A549 (cell line): Measurements from ENCODE around the gene MGRN1. TPM values are rescaled to one million over a fixed set of nuclear protein-coding genes. Genes with fewer than 3 reads are reported as not detected.
A peak's percentile ranks its signal among the peaks of the same experiment; 100 is the strongest.

Experiments used
- ATAC-seq, 2 experiments: fragments of 200-7000 bp in 1 of 2; fragments of >200 bp in 1 of 2; cut with Nextera tagmentation in 1 of 2; cut with Tn5 transposase in 1 of 2; 3 replicates each; pipeline versions ENCODE4 v1.8.0 to v1.9.1; 2018 to 2020; ENCODE audit warnings: mild to moderate bottlenecking in 1 of 2, moderate library complexity in 1 of 2
- CTCF ChIA-PET: fragments of 300-600 bp; sonication (Branson Sonifier 250); formaldehyde crosslinking; extraction: SDS; loops from one replicate; lab custom pipeline; 2021; ENCODE audit warnings: antibody characterized with exemption, inconsistent platforms; lab: Yijun Ruan, JAX
- POLR2A ChIA-PET: fragments of 350-600 bp; formaldehyde crosslinking; extraction: SDS; loops from one replicate; lab custom pipeline; 2021; ENCODE audit warnings: antibody characterized with exemption, inconsistent platforms; lab: Yijun Ruan, JAX
- DNase-seq, 2 experiments: peaks; one replicate each; pipeline versions ENCODE4 v3.0.0 to v3.0.0-alpha.2; 2011 to 2016; ENCODE audit warnings: low read depth in 1 of 2, low spot score in 1 of 2
- FAIRE-seq: peaks from 2 replicates; lab custom pipeline; 2011; peaks lifted over from hg19 to GRCh38; lab: Jason Lieb, UNC
- H3K27ac ChIP-seq, 2 experiments: fragments of >200 bp; sonication (Bioruptor Twin); formaldehyde crosslinking; 3 replicates each; pipeline ENCODE4 v1.5.1; 2016 to 2017
- H3K4me1 ChIP-seq: fragments of >200 bp; sonication (Bioruptor Twin); formaldehyde crosslinking; 3 replicates; pipeline ENCODE4 v1.6.1; 2016
- H3K4me2 ChIP-seq: fragments of >200 bp; sonication (Bioruptor Twin); formaldehyde crosslinking; 3 replicates; pipeline ENCODE4 v1.6.1; 2016
- H3K4me3 ChIP-seq: fragments of >200 bp; sonication (Bioruptor Twin); formaldehyde crosslinking; 3 replicates; pipeline ENCODE4 v1.5.1; 2016
- H3K9me3 ChIP-seq: fragments of >200 bp; sonication (Bioruptor Twin); formaldehyde crosslinking; 3 replicates; pipeline ENCODE4 v1.6.1; 2016
- CBX8 ChIP-seq: fragments of 200-600 bp; sonication (generic); IDR thresholded peaks from 2 replicates; pipeline ENCODE4 v1.6.1; 2016
- CTCF ChIP-seq: fragments of >200 bp; sonication (Bioruptor Twin); formaldehyde crosslinking; IDR thresholded peaks from 3 replicates; pipeline ENCODE4 v1.5.1; 2016
- EHF ChIP-seq: fragments of 250-450 bp; sonication (Bioruptor Pico); IDR thresholded peaks from 2 replicates; pipeline ENCODE4 v1.5.0; 2020; ENCODE audit warnings: mild to moderate bottlenecking
- FOXS1 ChIP-seq: fragments of 250-450 bp; sonication (Bioruptor Pico); IDR thresholded peaks from 2 replicates; pipeline ENCODE4 v1.5.0; 2020; ENCODE audit warnings: mild to moderate bottlenecking, moderate library complexity
- JUNB ChIP-seq: fragments of >200 bp; sonication (Bioruptor Twin); formaldehyde crosslinking; IDR thresholded peaks from 2 replicates; pipeline ENCODE4 v1.6.1; 2016
- KDM5A ChIP-seq: fragments of 200-600 bp; sonication (generic); IDR thresholded peaks from 2 replicates; pipeline ENCODE4 v1.6.1; 2016; ENCODE audit warnings: antibody characterized with exemption, mild to moderate bottlenecking
- POLR2AphosphoS2 ChIP-seq: conservative IDR thresholded peaks from 2 replicates; pipeline ENCODE4 v1.6.1; 2012; ENCODE audit warnings: low read length, improper control_type of control experiment, inconsistent platforms
- RAD21 ChIP-seq, 2 experiments: fragments of >200 bp in 1 of 2; sonication (Bioruptor Twin) in 1 of 2; formaldehyde crosslinking in 1 of 2; IDR thresholded peaks in 1 of 2; conservative IDR thresholded peaks in 1 of 2; 2 replicates in 1 of 2; 3 replicates in 1 of 2; pipeline ENCODE4 v1.6.1; 2012 to 2018; ENCODE audit warnings: inconsistent platforms in 1 of 2
- REST ChIP-seq: fragments of 200-600 bp; sonication (generic); IDR thresholded peaks from 2 replicates; pipeline ENCODE4 v1.6.1; 2016; ENCODE audit warnings: antibody characterized with exemption, mild to moderate bottlenecking, moderate library complexity
- RFX5 ChIP-seq: fragments of 450-650 bp; IDR thresholded peaks from 2 replicates; pipeline ENCODE4 v1.7.1; 2014; ENCODE audit warnings: antibody characterized with exemption, mild to moderate bottlenecking, moderate library complexity
- RNF2 ChIP-seq: fragments of 200-600 bp; sonication (generic); IDR thresholded peaks from 2 replicates; pipeline ENCODE4 v1.6.1; 2016; ENCODE audit warnings: low read depth, mild to moderate bottlenecking, antibody characterized with exemption, moderate library complexity, borderline replicate concordance
- SMC3 ChIP-seq: fragments of >200 bp; sonication (Bioruptor Twin); formaldehyde crosslinking; IDR thresholded peaks from 3 replicates; pipeline ENCODE4 v1.6.1; 2018; ENCODE audit warnings: inconsistent platforms
- TP53 ChIP-seq: fragments of 250-450 bp; sonication (Bioruptor Pico); IDR thresholded peaks from 2 replicates; pipeline ENCODE4 v1.5.0; 2021; ENCODE audit warnings: mild to moderate bottlenecking, moderate library complexity
- WGBS: methylation state at CpG from one replicate; pipeline ENCODE4 v1.1.6; 2017; ENCODE audit errors: missing lambda C conversion rate; 5-methylcytosine and 5-hydroxymethylcytosine counted together
- polyA plus RNA-seq, 4 experiments: library from polyadenylated mRNA; depleted of rRNA in 3 of 4; stranded (reverse); fragments of >200 nt; fragmentation: RNase III in 1 of 4; extraction: RNeasy Plus Mini Kit Qiagen cat#74134 plus additional on column Dnase treatment in 1 of 4; gene quantifications; 2 replicates in 3 of 4; 3 replicates in 1 of 4; pipeline ENCODE4 v1.2.3, GENCODE V29; 2011 to 2017

Gene MGRN1
- polyA plus RNA-seq, 2 of the 4 experiments (the other 2 are of a cell fraction) = 4.3 to 29.9 TPM

- no peak overlapping the region for H3K4me3 ChIP-seq
- peak; percentile 32 to 81; a peak in 3 of 6 replicates for ATAC-seq
- no peaks in the 10 kb centered on the region for H3K9me3 ChIP-seq
- WGBS = 77% methylated on average over 24 of the region's 36 CpGs
- TF ChIP-seq FOXS1 (CRISPR knock-in tag) (no peak), CBX8 (no peak), RFX5 (no peak), CTCF (peak; percentile 32), SMC3 (0 out of 3 replicates have a peak, but pooled peaks have one; percentile 10), RNF2 (no peak), EHF (CRISPR knock-in tag) (no peak), RAD21 (conservative IDR thresholded peaks at IDR 0.05 in 1 of 2, IDR thresholded peaks at IDR 0.05 in 1 of 2) (peak; percentile 25 to 42; a peak in 1 of 5 replicates)
- TF ChIP-seq, all 56 proteins: peak for 3
- Histone ChIP-seq H3K4me1 (no peaks in the 10 kb centered on the region), H3K27ac (no peak overlapping the region), H3K4me2 (no peak overlapping the region)
- ChIA-PET CTCF (interaction anchor here (0.5 to 2.0 kb wide), 13 partner anchors 12 to 177 kb away, joined by 3 to 8 read pairs (median 4); no protein-coding TSS in a partner anchor), POLR2A (no interaction called here)
- peak in 1 of 2 experiments; percentile 50 for DNase-seq
- no peak for FAIRE-seq
These were observed 58.1 kb downstream of the MGRN1 start for GRCh38 chr16:4682616-4683254.

GRCh38 chr16:4683255-4684057, 58.8 kb downstream of the MGRN1 start:
- Histone ChIP-seq H3K4me3 (no peak overlapping the region), H3K4me2 (no peak overlapping the region), H3K4me1 (no peaks in the 10 kb centered on the region), H3K27ac (no peak overlapping the region), H3K9me3 (no peaks in the 10 kb centered on the region)
- ATAC-seq = no peak; a peak in 1 of 6 replicates
- no peak for DNase-seq
- CTCF ChIA-PET = interaction anchor here (0.5 to 2.0 kb wide), 14 partner anchors 12 to 207 kb away, joined by 3 to 8 read pairs (median 3); partner anchors contain the start of gene HMOX2
- no peak for FAIRE-seq
- POLR2A ChIA-PET = no interaction called here
- no peak for TF ChIP-seq FOXS1 (CRISPR knock-in tag)
- TF ChIP-seq CTCF = 0 out of 3 replicates have a peak, but pooled peaks have one; percentile 1
- TF ChIP-seq RNF2 = no peak
- no peak for TF ChIP-seq KDM5A
- 88% methylated on average over 14 of the region's 17 CpGs for WGBS

GRCh38 chr16:4684058-4684715, 59.6 kb downstream of the MGRN1 start:
- DNase-seq (no peak), ATAC-seq (no peak), FAIRE-seq (no peak)
- Histone ChIP-seq H3K9me3 (no peaks in the 10 kb centered on the region), H3K4me3 (no peak overlapping the region), H3K4me1 (no peaks in the 10 kb centered on the region), H3K27ac (no peak overlapping the region), H3K4me2 (no peak overlapping the region)
- TF ChIP-seq JUNB = no peak
- no peak for TF ChIP-seq TP53 (CRISPR knock-in tag)
- TF ChIP-seq REST = no peak
- TF ChIP-seq POLR2AphosphoS2 = no peak
- CTCF ChIA-PET = interaction anchor here (0.5 to 2.0 kb wide), 4 partner anchors 11 to 208 kb away, joined by 3 to 8 read pairs (median 3); partner anchors contain the start of gene HMOX2
- WGBS = 93% methylated on average over 17 of the region's 23 CpGs
- POLR2A ChIA-PET = no interaction called here
